Nephron (organoid): ENCODE results near the gene VPS45.

Experiments used
- H3K27ac Mint-ChIP-seq, 3 experiments: 2 replicates each; pipeline ENCODE4 v1.8.0; 2020; ENCODE audit warnings: mixed read lengths in 3 of 3, mild to moderate bottlenecking in 2 of 3, moderate library complexity in 1 of 3
- H3K27me3 Mint-ChIP-seq: 2 replicates; pipeline ENCODE4 v1.8.0; 2021; ENCODE audit warnings: low read depth, mild to moderate bottlenecking, moderate library complexity, mixed read lengths
- H3K36me3 Mint-ChIP-seq: 2 replicates; pipeline ENCODE4 v1.8.0; 2020; ENCODE audit warnings: low read depth, mixed read lengths
- H3K4me1 Mint-ChIP-seq: 2 replicates; pipeline ENCODE4 v1.8.0; 2020; ENCODE audit warnings: mixed read lengths
- H3K4me3 Mint-ChIP-seq, 3 experiments: 2 replicates each; pipeline ENCODE4 v1.8.0; 2020; ENCODE audit warnings: mild to moderate bottlenecking in 3 of 3, mixed read lengths in 3 of 3, moderate library complexity in 2 of 3
- H3K9me3 Mint-ChIP-seq: 2 replicates; pipeline ENCODE4 v1.8.0; 2020; ENCODE audit warnings: mixed read lengths
- CTCF ChIP-seq, 3 experiments: fragments of 200-600 bp; sonication (generic); IDR thresholded peaks; one replicate each; pipeline ENCODE4 v1.5.0; 2021; ENCODE audit warnings: antibody characterized with exemption in 3 of 3; ENCODE audit not compliant: unreplicated experiment in 3 of 3

Gene VPS45

DNA sequence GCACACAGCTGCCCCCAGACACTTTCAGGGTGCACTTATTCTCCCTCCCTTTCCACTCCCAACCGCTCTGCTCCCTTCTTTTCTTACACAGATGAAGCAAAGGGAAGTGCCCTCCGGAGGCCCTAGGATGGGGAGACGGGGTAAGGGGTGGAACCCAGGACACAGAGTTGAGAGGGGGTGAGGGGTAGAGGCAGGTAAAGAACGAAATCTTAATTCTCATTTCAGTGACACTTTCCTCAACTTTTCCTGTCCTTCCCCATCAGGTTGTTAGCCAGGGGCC is 94.9 kb downstream of the VPS45 start:
- Mint-ChIP-seq H3K27me3 (no peaks in the 10 kb centered on the region), H3K27ac (peak overlapping the region; percentile 97 to 99 (median 99)), H3K36me3 (peaks cover 36% of the 10 kb centered on the region), H3K9me3 (no peaks in the 10 kb centered on the region), H3K4me1 (peaks cover 80% of the 10 kb centered on the region), H3K4me3 (peak overlapping the region; percentile 63 to 73 (median 68))
- no peak for TF ChIP-seq CTCF (IDR thresholded peaks at IDR 0.05; ENCODE audit: unreplicated experiment in 3 of 3)

GRCh38 chr1:150162862-150163706 is 95.5 kb downstream of the VPS45 start:
- Mint-ChIP-seq H3K4me1 (peaks cover 75% of the 10 kb centered on the region), H3K36me3 (peaks cover 31% of the 10 kb centered on the region), H3K9me3 (no peaks in the 10 kb centered on the region), H3K27me3 (no peaks in the 10 kb centered on the region), H3K4me3 (peak overlapping the region; percentile 63 to 73 (median 68)), H3K27ac (peak overlapping the region; percentile 97 to 99 (median 99))
- peak; percentile 20 to 48 (median 31) for TF ChIP-seq CTCF (IDR thresholded peaks at IDR 0.05; ENCODE audit: unreplicated experiment in 3 of 3)

DNA sequence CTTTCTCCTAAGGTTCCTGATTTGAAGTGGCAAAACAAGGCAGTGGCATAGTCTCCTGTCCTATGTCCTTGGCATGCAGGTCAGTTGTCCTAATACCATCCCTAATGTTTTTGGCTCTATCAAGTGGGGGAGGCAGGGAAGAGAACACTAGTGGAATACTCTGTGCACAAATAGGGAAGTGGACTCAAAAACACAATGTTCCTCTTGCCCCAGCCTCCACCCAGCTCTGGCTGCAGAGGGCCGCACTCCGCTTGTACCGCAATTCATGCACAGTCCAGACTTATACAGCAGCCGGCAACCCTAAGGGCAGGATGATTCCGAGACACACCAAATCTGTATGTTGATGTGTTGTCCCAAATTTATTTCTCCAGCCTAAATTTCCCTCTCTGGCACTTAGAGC is 96.6 kb downstream of the VPS45 start:
- peaks cover 68% of the 10 kb centered on the region for H3K4me1 Mint-ChIP-seq
- H3K4me3 Mint-ChIP-seq = no peak overlapping the region
- peak overlapping the region; percentile 90 to 99 (median 97) for H3K27ac Mint-ChIP-seq
- no peaks in the 10 kb centered on the region for H3K9me3 Mint-ChIP-seq
- peaks cover 22% of the 10 kb centered on the region for H3K36me3 Mint-ChIP-seq
- TF ChIP-seq CTCF (IDR thresholded peaks at IDR 0.05; ENCODE audit: unreplicated experiment in 3 of 3) = no peak
- no peaks in the 10 kb centered on the region for H3K27me3 Mint-ChIP-seq

- H3K9me3 Mint-ChIP-seq = no peaks in the 10 kb centered on the region
- H3K27ac Mint-ChIP-seq = peak overlapping the region; percentile 90 to 99 (median 97)
- peaks cover 63% of the 10 kb centered on the region for H3K4me1 Mint-ChIP-seq
- no peak for TF ChIP-seq CTCF (IDR thresholded peaks at IDR 0.05; ENCODE audit: unreplicated experiment in 3 of 3)
- peaks cover 16% of the 10 kb centered on the region for H3K36me3 Mint-ChIP-seq
- no peak overlapping the region for H3K4me3 Mint-ChIP-seq
- H3K27me3 Mint-ChIP-seq = no peaks in the 10 kb centered on the region
These were observed 97.2 kb downstream of the VPS45 start for GRCh38 chr1:150164779-150165178.

- no peaks in the 10 kb centered on the region for H3K9me3 Mint-ChIP-seq
- peak overlapping the region; percentile 52 to 99 (median 97) for H3K27ac Mint-ChIP-seq
- peaks cover 6% of the 10 kb centered on the region for H3K36me3 Mint-ChIP-seq
- H3K4me3 Mint-ChIP-seq = no peak overlapping the region
- H3K4me1 Mint-ChIP-seq = peaks cover 56% of the 10 kb centered on the region
- TF ChIP-seq CTCF (IDR thresholded peaks at IDR 0.05; ENCODE audit: unreplicated experiment in 3 of 3) = peak; percentile 40 to 57 (median 45)
- H3K27me3 Mint-ChIP-seq = no peaks in the 10 kb centered on the region
These were observed 98.3 kb downstream of the VPS45 start for GRCh38 chr1:150165622-150166612.
